Measurements from ENCODE around the gene ACSM2B.
A peak's percentile ranks its signal among the peaks of the same experiment; 100 is the strongest.
"Not testable (repeated sequence)": the region's sequence is repeated elsewhere in the genome, so short reads cannot be mapped to it uniquely, and the experiment has no call there.

ACSM2B gene, protein sequence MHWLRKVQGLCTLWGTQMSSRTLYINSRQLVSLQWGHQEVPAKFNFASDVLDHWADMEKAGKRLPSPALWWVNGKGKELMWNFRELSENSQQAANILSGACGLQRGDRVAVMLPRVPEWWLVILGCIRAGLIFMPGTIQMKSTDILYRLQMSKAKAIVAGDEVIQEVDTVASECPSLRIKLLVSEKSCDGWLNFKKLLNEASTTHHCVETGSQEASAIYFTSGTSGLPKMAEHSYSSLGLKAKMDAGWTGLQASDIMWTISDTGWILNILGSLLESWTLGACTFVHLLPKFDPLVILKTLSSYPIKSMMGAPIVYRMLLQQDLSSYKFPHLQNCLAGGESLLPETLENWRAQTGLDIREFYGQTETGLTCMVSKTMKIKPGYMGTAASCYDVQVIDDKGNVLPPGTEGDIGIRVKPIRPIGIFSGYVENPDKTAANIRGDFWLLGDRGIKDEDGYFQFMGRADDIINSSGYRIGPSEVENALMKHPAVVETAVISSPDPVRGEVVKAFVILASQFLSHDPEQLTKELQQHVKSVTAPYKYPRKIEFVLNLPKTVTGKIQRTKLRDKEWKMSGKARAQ

DNA sequence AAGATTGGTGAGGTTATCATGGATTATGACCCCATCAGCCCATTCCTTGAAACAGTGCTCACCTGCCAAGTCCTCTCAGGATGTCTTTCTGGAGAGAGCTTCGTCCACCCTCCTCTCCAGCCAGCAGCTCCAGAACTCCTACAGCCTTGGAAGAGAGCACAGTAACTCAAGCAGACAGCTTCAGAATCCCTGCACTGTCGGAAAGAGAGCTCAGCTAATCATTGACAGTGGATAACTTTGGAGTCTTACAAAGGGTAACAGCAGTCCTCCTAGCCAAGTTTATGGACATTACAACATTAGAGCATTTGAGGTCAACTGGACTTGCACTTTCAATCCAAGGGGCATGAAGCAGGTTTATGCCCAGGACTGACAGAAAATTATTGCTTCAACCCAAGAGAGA, at the start of gene ACSM2B:
Gene ACSM2B, minus strand, starts transcription at position 223 of the 400 bp plus-strand sequence. CDS start 11,522 bp downstream, outside the sequence.
- not testable (repeated sequence) for DNase-seq

DNA sequence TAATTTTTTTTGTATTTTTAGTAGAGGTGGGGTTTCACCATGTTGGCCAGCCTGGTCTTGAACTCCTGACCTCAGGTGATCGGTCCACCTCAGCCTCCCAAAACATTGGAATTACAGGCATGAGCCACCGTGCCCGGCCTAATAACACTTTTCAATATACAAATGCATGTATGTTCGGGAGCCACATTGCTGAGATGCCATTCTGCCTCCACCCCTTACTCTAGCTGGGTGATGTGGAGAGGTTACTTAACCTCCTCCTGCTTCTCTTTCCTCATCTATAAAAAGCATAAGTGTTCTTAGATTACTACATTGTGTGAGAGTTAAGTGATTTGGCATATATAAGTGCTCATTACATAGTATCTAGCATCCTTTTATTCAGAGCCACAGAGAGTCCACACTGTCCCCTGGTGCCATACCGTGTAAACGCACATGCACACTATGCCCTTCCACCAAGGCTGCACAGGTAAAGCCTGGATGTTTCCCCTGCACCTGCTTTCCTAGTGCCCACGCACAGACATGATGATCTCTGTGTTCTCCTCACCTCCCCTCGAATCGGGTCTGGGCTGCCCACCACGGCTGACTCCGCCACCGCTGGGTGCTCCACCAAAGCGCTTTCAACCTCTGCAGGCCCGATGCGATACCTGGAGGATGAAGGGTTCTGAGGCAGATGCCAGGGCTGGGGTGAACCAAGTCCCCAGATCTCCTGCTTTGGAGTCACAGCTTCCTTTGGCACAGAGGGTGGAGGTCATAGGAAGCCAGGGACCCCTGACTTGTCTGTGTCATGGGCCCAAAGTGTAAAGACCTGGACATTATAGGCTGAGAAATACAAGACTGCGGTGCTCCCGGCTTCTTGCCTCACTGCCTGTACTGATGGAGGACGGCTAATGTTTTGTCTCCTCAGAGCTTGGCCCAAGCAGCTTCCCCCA, 49.0 kb upstream of the ACSM2B start:
- DNase-seq: no peak

DNA sequence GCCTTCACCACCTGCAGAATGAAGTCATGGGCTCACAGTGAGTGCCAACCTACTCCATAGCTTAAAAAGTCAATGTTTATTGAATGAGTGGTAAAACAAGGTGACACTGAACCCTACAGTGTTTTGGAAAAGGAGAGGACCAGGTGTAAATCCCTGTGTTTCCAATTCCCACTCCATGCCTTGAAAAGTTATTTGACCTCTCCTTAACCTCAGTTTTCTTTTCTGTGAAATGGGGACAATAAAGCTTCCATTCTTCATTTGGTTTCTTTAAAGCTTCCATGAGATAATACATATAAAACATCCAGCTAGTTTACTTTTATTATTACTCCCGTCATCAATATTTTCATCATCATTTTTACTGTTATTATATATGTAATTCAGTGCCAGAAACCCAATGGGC, 48.0 kb upstream of the ACSM2B start:
- DNase-seq: no peak

DNA sequence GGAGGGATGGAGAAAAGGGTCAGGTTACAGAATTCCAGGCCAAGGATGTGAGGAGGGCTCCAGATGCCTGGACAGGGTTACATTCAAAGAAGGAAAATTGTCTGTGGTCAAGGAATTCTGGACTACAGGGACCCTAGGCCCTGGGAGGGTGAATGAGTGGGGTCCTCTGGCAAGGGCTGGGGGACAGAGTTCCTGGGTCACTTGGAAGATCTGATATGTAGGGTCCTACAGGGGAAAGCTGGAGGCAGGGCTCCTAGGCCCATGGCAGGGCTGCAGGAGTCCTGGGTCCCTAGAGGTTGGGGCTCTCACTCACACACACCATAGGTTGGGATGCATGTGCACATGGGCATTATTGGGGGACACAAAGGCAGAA, 46.3 kb upstream of the ACSM2B start:
- no peak for DNase-seq

DNA sequence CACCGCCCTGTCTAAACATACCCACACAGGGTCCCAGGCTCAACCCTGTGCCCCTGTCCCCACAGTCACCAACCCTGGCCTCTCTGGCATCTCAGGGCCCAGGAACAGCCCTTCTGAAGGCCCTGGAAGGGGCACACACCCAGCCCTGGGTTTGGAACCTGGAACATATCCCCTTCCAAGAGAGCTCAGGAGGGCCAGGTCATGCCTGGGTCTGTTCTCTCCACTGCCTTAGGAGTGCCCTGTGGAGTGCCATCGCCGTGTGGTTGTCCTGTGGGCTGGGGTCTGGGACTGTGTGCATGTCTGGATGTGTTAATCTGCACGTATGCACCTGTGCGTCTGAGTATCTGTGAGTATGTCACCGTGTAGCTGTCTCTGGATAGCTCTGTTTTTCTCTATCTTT, 45.2 kb upstream of the ACSM2B start:
- DNase-seq: no peak

DNA sequence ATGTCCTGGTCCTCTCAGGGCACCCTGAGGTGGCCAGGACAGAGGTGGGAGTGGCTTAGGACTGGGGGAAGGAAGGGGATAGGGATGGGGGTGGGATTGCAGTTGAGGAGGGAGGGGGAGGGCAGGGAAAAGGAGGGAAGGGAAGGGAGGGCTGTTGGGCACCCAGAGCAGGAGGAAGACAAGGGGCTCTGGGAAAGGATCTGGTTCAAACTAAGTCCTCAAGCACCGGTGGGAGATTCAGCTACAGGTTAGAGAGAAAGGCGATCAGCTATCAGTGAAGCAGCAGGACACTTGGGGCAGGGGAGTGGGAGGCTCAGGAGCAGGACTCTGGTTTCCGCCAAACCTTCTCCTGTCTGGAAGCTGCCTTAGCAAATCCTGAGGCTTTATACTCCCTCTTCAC, 44.6 kb upstream of the ACSM2B start:
- no peak for DNase-seq

DNA sequence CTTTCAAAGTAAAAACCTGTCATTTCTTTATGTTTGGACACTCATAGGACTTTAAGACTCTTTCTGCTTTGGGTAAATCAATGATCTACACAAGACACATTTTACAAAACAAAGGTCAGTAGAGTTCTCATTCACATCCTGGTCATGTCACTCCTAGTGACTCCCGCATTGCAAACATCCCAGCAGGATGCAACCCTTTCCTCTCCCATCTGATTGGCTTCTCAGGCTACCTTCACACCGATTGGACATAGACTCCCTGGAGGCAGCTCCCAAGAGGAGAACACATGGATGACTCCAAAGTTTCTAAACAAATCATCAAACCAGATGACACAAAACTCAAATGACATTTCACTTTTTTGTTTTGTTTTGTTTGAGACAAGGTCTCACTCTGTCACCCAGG, 43.8 kb upstream of the ACSM2B start:
- DNase-seq: no peak

DNA sequence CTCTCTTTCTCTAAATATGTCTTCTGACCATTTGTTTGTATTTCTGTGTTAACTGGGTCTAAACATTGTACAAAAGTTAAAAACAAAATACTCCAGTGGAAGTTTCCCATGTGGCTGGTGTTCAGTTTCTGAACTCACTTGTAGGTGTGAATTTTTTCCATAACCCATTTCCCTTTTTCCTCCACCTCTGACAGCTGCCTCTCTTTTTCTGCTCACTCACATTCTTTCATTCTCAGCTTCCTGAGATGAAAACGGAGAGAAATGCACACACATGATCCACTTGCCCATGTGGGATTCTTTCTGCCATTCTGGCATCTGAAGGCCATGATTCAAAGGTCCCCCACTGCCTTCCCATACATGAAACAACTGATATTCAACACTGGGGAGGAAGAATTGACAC, 41.1 kb upstream of the ACSM2B start:
- DNase-seq: no peak

DNA sequence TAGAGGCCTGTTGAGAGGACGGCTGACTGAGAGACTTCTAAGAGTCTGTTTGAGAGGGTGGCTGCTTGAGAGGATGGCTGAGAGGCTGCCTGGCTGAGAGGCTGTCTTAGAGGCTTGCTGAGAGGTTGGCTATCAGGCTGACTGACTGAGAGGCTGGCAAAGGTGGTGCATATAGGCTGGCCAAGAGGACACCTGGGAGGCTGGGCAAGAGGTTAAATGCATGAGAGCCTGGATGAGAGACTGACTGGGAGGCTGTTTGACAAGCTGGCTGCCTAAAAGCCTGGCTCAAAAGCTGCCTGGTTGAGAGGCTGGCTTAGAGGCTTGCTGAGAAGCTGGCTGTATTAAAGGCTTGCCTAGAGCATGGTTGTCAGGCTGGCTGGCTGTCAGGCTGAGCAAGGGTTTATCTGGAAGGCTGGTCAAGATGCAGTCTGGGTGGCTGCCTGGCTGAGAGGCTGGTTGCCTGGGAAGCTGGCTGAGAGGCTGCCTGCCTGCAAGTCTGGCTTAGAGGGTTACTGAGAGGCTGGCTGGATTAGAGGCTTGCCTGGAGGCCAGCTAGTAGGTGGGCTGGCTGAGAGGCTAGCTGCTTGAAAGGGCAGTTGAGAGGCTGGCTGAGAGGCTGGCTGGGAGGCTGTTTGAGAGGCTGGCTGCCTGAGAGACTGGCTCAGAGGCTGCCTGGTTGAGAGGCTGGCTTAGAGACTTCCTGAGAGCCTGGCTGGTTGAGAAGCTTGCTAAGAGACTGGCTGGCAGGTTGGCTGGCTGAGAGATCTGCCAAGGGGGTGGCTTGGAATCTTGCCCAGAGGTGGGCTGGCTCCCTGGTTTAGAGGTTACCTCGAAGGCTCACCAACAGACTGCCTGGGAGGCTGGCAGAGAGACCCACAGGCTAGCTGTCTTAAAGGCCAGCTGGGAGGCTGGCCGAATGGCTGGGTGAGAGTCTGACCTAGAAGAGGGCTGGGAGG, 38.3 kb upstream of the ACSM2B start:
- no peak for DNase-seq

DNA sequence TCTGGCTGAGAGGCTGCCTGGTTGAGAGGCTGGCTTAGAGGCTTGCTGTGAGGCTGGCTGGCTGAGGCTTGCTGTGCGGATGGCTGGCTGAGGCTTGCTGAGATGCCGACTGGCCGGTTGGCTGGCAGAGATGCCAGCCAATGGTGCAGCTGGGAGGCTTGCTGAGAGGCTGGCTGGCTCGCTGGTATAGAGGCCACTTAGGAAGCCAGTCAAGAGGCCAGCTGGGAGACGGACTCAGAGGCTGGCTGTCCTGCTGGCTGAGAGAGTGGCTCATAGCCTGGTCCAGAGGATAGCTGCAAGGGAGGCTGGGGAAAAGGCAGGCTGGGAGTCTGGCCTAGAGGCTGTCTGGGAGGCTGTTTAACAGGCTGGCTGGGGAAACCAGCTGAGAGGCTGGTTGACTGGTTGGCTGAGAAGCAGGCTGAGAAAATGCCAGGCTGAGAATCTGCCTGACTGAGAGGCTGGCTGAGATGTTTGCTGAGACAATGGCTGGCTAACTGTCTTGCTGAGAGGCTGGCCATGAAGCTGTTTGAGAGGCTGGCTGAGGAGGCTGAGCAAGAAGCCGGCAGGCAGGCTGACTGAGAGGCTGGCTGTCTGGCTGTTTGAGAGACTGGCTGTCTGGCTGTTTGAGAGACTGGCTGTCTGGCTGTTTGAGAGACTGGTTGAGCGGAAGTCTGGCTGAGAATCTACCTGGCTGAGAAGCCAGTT, 37.5 kb upstream of the ACSM2B start:
- DNase-seq: no peak

DNA sequence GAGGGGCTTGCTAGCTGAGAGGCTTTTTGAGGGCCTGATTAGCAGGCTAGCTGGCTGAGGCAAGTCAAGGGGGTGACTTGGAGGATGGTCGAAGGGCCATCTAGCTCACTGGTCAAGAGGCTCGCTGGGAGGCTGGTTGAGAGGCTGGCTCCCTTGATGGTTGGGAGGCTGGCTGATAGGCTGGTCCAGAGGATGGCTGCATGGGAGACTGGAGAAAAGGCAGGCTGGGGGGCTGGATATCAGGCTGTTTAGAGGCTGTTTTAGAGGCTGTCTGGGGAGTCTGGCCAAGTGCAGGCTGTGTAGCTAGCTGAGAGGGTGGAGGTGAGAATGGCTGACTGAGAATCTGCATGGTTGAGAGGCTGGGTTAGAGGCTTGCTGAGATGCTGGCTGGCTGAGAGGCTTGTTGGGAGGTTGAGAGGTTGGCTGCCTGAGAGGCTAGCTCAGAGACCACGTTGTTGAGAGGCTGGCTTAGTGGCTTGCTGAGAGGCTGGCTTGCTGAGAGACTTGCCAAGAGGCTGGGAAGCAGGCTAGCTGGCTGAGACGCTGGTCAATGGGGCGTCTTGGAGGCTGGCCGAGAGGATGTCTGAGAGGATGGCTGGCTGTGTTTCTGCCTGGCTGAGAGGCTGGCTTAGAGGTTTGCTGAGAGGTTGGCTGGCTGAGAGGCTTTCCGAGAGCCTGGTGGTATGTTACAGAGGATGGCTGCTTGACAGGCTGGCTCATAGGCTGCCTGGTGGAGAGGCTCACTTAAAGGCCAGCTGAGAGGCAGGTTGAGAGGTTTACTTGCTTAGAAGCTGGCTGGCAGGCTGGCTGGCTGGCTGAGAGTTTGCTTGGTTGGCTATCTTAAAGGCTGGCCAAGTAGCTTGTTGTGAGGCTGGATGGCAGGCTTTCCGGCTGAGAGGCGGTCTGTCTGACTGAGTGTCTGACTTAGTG, 36.6 kb upstream of the ACSM2B start:
- DNase-seq: no peak

DNA sequence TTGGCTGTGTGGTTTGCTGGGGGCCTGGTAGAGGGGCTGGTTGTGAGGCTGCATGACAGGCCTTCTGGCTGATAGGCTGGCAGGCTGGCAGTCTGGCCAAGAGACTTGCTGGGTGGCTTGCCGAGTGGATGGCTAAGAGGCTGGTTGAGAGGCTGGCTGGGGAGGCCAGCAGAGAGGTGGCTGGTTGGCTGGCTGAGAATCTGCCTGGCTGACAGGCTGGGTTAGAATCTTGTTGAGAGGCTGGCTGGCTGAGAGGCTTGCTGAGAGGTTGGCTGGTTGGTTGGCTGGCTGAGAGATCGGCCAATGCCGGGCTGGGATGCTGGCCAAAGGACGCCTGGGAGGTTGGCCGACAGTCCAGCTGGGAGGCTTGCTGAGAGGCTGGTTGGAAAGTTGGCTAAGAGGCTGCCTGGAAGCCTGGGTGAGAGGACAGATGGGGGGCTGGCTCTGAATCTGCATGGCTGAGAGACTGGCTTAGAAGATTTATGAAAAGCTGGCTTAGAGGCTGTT, 35.9 kb upstream of the ACSM2B start:
- DNase-seq: no peak

DNA sequence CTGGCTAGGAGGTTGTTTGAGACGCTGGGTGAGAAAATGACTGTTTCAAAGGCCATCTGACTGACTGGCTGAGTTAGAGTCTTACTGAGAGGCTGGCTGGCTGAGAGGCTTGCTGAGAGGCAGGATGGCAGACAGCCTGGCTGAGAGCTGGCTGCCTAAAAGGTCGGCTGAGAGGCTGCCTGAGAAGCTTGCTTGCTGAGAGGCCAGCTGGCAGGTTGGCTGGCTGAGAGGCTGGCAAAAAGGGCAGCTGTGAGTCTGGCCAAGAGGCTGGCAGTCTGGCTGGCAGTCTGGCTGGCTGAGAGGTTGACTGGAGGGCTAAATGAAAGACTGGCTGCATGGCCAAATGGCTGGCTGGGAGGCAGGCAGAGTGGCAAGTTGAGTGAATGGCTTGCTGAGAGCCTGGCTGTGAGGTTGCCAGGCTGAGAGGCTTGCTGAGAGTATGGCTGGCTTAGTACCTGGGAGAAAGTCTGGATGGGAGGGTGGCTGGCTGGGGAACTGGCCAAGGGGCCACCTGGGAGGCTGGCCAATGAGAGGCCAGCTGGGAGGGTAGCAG, 35.3 kb upstream of the ACSM2B start:
- DNase-seq: no peak

DNA sequence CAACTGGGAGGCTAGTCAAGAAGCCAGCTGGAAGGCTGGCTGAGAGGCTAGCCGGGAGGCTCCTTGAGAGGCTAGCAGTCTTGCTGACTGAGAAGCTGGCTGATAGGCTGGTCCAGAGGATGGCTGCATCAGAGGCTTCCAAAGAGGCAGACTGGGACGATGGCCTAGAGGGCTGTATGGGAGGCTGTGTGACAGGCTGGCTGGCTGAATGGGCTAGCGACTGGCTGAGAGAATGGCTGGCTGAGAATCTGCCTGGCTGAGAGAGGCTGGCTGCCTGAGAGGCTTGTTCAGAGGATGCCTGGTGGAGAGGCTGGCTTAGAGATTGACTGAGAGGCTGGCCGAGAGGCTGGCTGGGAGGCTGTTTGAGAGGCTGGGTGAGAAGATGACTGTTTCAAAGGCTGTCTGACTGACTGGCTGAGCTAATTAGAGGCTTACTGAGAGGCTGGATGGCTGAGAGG, 34.8 kb upstream of the ACSM2B start:
- peak; percentile 41 for DNase-seq

DNA sequence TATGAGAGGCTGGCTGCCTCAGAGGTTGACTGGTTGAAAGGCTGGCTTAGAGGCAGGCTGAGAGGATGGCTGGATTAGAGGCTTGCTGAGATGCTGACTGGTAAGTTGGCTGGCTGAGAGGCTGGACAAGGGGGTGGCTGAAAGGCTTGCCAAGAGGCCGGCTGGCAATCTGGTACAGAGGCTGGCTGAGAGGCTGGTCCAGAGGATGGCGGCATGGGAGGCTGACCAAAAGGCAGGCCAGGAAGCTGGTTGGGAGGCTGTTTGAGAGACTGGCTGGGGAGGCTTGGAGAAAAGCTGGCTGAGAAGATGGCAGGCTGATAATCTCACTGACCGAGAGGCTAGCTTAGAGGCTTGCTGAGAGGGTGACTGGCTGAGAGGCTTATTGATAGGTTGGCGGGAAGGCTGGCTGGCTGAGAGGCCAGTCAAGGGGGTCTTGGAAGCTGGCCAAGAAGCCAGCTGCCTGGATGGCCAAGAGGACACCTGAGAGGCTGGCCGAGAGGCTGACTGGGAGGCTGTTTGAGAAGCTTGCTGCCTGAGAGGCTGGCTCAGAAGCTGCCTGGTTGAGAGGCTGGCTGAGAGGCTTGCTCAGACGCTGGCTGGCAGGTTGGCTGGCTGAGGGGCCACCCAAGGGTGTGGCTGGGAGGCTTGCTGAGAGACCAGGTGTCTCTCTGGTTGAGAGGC, 34.2 kb upstream of the ACSM2B start:
- peak; percentile 21 for DNase-seq

DNA sequence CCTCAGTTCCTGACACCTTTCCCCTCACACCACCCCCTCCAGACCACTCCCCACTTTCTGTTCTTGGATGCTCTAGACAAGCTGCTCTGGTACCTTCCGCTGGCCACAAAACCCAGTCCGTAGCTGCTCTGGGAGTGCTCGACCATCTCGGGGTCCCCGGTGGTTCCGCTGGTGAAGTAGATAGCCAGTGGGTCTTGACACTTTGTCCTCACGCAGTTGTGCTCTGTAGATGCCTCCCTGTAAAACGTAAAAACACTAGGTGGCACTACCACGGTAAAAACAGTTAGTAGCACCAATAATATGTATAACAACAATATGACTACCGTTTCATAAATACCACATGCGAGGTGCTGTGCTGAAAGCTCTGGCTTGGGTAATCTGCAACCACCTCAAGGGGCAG, 26.0 kb upstream of the ACSM2B start:
- DNase-seq: not testable (repeated sequence)

DNA sequence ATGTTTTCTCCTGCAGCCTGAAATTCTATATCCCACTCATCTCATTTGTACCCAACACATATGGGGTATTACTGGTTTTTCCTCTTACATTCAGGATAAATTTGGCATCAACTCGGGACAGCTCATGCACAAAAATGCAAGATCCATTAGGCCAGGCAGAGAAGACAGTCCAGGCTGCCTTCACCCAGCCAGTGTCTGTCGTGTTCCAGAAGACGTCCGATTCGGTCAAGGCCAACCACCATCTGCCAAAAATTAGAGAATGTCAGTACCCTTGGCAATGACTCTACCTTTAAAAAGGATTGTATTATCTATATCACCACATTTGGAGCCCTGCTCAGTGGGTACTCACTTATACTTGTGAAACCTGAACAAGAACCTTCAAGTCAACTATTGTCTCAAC, 23.3 kb upstream of the ACSM2B start:
- DNase-seq: not testable (repeated sequence)

DNA sequence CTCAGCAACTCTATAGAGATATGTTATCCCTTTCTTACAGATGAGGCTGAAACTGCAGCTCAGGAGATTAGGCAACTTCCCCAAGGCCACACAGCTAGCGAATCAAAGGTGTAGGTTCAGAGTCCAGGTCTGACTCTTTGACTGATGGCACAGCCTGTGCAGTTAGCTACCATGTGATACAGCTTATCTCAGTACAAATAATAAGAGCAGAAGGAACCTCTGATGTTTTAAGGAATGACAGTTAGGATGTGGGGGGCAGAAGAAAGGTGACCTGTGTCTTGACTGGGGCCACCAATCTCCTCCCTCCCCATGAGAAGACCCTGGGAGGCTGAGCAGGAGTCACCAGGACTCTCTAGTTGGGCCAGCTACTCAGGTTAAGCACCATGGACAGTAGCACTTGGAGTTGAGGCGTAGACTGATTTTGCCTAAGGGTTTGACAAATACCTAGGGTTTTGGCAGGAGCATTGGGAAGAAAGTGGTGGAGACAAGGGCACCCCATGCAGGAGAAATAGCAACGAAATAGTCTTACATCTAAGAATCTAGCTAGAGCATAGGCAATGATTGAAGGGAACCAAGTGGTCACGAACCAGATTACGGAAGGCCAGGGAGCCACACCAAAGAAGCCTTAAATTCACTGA, 22.8 kb upstream of the ACSM2B start:
- no peak for DNase-seq

DNA sequence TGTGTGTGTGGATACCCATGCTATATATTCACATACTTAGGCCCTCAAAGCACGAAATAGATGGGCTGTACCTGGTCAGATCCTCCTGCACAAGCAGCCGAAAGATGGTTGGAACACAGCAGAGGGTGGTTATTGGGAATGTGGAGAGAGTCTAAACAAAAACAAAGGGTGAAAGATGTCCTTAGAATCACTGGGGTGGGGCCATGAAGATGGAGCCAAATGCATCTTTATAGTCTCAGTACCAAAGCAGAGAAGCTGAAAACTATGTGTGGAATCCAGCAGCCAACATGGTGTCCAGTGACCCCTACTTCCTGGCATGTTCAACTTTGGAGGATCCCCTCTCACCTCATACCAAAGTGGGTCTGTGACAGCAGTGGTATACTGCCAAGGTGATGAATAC, 19.5 kb upstream of the ACSM2B start:
- DNase-seq: not testable (repeated sequence)

Measured in NCI-H2227 treated with DMSO at 0.1 percent for 48 hours (cell line).